A549 (cell line): ENCODE data around the gene PRRG3. TPM values are rescaled to one million over a fixed set of nuclear protein-coding genes. Genes with fewer than 3 reads are reported as not detected.

Experiments
- ATAC-seq, 2 experiments: fragments of 200-7000 bp in 1 of 2; fragments of >200 bp in 1 of 2; cut with Nextera tagmentation in 1 of 2; cut with Tn5 transposase in 1 of 2; 3 replicates each; pipeline versions ENCODE4 v1.8.0 to v1.9.1; 2018 to 2020; ENCODE audit warnings: mild to moderate bottlenecking in 1 of 2, moderate library complexity in 1 of 2
- CTCF ChIA-PET: fragments of 300-600 bp; sonication (Branson Sonifier 250); formaldehyde crosslinking; extraction: SDS; loops from one replicate; lab custom pipeline; 2021; ENCODE audit warnings: antibody characterized with exemption, inconsistent platforms; lab: Yijun Ruan, JAX
- POLR2A ChIA-PET: fragments of 350-600 bp; formaldehyde crosslinking; extraction: SDS; loops from one replicate; lab custom pipeline; 2021; ENCODE audit warnings: antibody characterized with exemption, inconsistent platforms; lab: Yijun Ruan, JAX
- DNase-seq, 2 experiments: peaks; one replicate each; pipeline versions ENCODE4 v3.0.0 to v3.0.0-alpha.2; 2011 to 2016; ENCODE audit warnings: low read depth in 1 of 2, low spot score in 1 of 2
- FAIRE-seq: peaks from 2 replicates; lab custom pipeline; 2011; peaks lifted over from hg19 to GRCh38; lab: Jason Lieb, UNC
- H3K27ac ChIP-seq, 2 experiments: fragments of >200 bp; sonication (Bioruptor Twin); formaldehyde crosslinking; 3 replicates each; pipeline ENCODE4 v1.5.1; 2016 to 2017
- H3K4me1 ChIP-seq: fragments of >200 bp; sonication (Bioruptor Twin); formaldehyde crosslinking; 3 replicates; pipeline ENCODE4 v1.6.1; 2016
- H3K4me2 ChIP-seq: fragments of >200 bp; sonication (Bioruptor Twin); formaldehyde crosslinking; 3 replicates; pipeline ENCODE4 v1.6.1; 2016
- H3K4me3 ChIP-seq: fragments of >200 bp; sonication (Bioruptor Twin); formaldehyde crosslinking; 3 replicates; pipeline ENCODE4 v1.5.1; 2016
- H3K9me3 ChIP-seq: fragments of >200 bp; sonication (Bioruptor Twin); formaldehyde crosslinking; 3 replicates; pipeline ENCODE4 v1.6.1; 2016
- CEBPB ChIP-seq, 2 experiments: fragments of >200 bp in 1 of 2; sonication (Bioruptor Twin) in 1 of 2; formaldehyde crosslinking in 1 of 2; IDR thresholded peaks; 2 replicates each; pipeline ENCODE4 v1.6.1; 2012 to 2016
- CHD2 ChIP-seq: fragments of 150-350 bp; IDR thresholded peaks from 2 replicates; pipeline ENCODE4 v1.6.1; 2014; ENCODE audit warnings: low read length; ENCODE audit not compliant: partially characterized antibody
- CHD4 ChIP-seq: fragments of 200-600 bp; sonication (generic); IDR thresholded peaks from 2 replicates; pipeline ENCODE4 v1.6.1; 2016; ENCODE audit warnings: antibody characterized with exemption, mild to moderate bottlenecking, borderline replicate concordance
- ESRRA ChIP-seq: fragments of 150-350 bp; IDR thresholded peaks from 2 replicates; pipeline ENCODE4 v1.6.1; 2014; ENCODE audit warnings: mild to moderate bottlenecking, low read length, borderline replicate concordance
- FOSB ChIP-seq: fragments of 250-450 bp; sonication (Bioruptor Pico); IDR thresholded peaks from 2 replicates; pipeline ENCODE4 v1.5.0; 2020; ENCODE audit warnings: mild to moderate bottlenecking, moderate library complexity
- HDAC2 ChIP-seq: fragments of 200-600 bp; sonication (generic); IDR thresholded peaks from 2 replicates; pipeline ENCODE4 v1.6.1; 2016
- HEYL ChIP-seq: fragments of 250-450 bp; sonication (Bioruptor Pico); IDR thresholded peaks from 2 replicates; pipeline ENCODE4 v1.8.0; 2021; ENCODE audit warnings: mild to moderate bottlenecking, moderate library complexity
- HOXB5 ChIP-seq: fragments of 250-450 bp; sonication (Bioruptor Pico); IDR thresholded peaks from 2 replicates; pipeline ENCODE4 v1.5.0; 2020; ENCODE audit warnings: mild to moderate bottlenecking, moderate library complexity
- JUN ChIP-seq, 2 experiments: fragments of >200 bp; sonication (Bioruptor Twin); formaldehyde crosslinking; IDR thresholded peaks; 2 replicates in 1 of 2; 3 replicates in 1 of 2; pipeline ENCODE4 v1.6.1; 2016 to 2017
- MAFK ChIP-seq: fragments of 450-650 bp; IDR thresholded peaks from 2 replicates; pipeline ENCODE4 v1.6.1; 2014; ENCODE audit not compliant: partially characterized antibody
- MAX ChIP-seq: IDR thresholded peaks from 2 replicates; pipeline ENCODE4 v1.6.1; 2012
- NFE2L2 ChIP-seq: fragments of 150-350 bp; conservative IDR thresholded peaks from 2 replicates; pipeline ENCODE4 v1.6.1; 2014; ENCODE audit warnings: low read length
- PBX3 ChIP-seq: IDR thresholded peaks from 2 replicates; pipeline ENCODE4 v1.6.1; 2012
- PHF8 ChIP-seq: fragments of 200-600 bp; sonication (generic); IDR thresholded peaks from 2 replicates; pipeline ENCODE4 v1.6.1; 2016; ENCODE audit warnings: low read depth, mild to moderate bottlenecking, antibody characterized with exemption, moderate library complexity, borderline replicate concordance
- POLR2A ChIP-seq: IDR thresholded peaks from 2 replicates; pipeline ENCODE4 v1.6.1; 2012; ENCODE audit warnings: mild to moderate bottlenecking, low read length
- RAD21 ChIP-seq, 2 experiments: fragments of >200 bp in 1 of 2; sonication (Bioruptor Twin) in 1 of 2; formaldehyde crosslinking in 1 of 2; IDR thresholded peaks in 1 of 2; conservative IDR thresholded peaks in 1 of 2; 2 replicates in 1 of 2; 3 replicates in 1 of 2; pipeline ENCODE4 v1.6.1; 2012 to 2018; ENCODE audit warnings: inconsistent platforms in 1 of 2
- RARB ChIP-seq: fragments of 250-450 bp; sonication (Bioruptor Pico); IDR thresholded peaks from 2 replicates; pipeline ENCODE4 v1.8.0; 2021; ENCODE audit warnings: mild to moderate bottlenecking, moderate library complexity
- RCOR1 ChIP-seq: fragments of 150-350 bp; IDR thresholded peaks from 2 replicates; pipeline ENCODE4 v1.6.1; 2014; ENCODE audit warnings: antibody characterized with exemption, low read length, low read depth
- SREBF2 ChIP-seq: fragments of 450-650 bp; IDR thresholded peaks from 2 replicates; pipeline ENCODE4 v1.6.1; 2014; ENCODE audit warnings: mild to moderate bottlenecking, moderate library complexity
- TP53 ChIP-seq: fragments of 250-450 bp; sonication (Bioruptor Pico); IDR thresholded peaks from 2 replicates; pipeline ENCODE4 v1.5.0; 2021; ENCODE audit warnings: mild to moderate bottlenecking, moderate library complexity
- USF2 ChIP-seq: fragments of 450-650 bp; IDR thresholded peaks from 2 replicates; pipeline ENCODE4 v1.6.1; 2014; ENCODE audit warnings: antibody characterized with exemption
- ZNF302 ChIP-seq: fragments of 250-450 bp; sonication (Bioruptor Pico); IDR thresholded peaks from 2 replicates; pipeline ENCODE4 v1.9.0; 2021; ENCODE audit warnings: inconsistent platforms, mild to moderate bottlenecking, moderate library complexity
- WGBS: methylation state at CpG from one replicate; pipeline ENCODE4 v1.1.6; 2017; ENCODE audit errors: missing lambda C conversion rate; 5-methylcytosine and 5-hydroxymethylcytosine counted together
- polyA plus RNA-seq, 4 experiments: library from polyadenylated mRNA; depleted of rRNA in 3 of 4; stranded (reverse); fragments of >200 nt; fragmentation: RNase III in 1 of 4; extraction: RNeasy Plus Mini Kit Qiagen cat#74134 plus additional on column Dnase treatment in 1 of 4; gene quantifications; 2 replicates in 3 of 4; 3 replicates in 1 of 4; pipeline ENCODE4 v1.2.3, GENCODE V29; 2011 to 2017

Gene PRRG3
- polyA plus RNA-seq, 2 of the 4 experiments (the other 2 are of a cell fraction): not detected

GRCh38 chrX:151704041-151704663 lies 8.9 kb downstream of the PRRG3 start:
- ChIA-PET CTCF (interaction anchor here (1.5 to 2.7 kb wide), 2 partner anchors 9 to 24 kb away, joined by 4 to 7 read pairs; no protein-coding TSS in a partner anchor), POLR2A (no interaction called here)
- no peak for TF ChIP-seq FOSB
- TF ChIP-seq RAD21 (conservative IDR thresholded peaks at IDR 0.05 in 1 of 2, IDR thresholded peaks at IDR 0.05 in 1 of 2): no peak
- TF ChIP-seq CEBPB (IDR thresholded peaks at IDR 0.05): no peak
- no peak for TF ChIP-seq CHD4
- no peak for TF ChIP-seq CHD2
- H3K9me3 ChIP-seq: no peaks in the 10 kb centered on the region
- no peak overlapping the region for H3K4me2 ChIP-seq
- H3K4me1 ChIP-seq: no peaks in the 10 kb centered on the region
- ATAC-seq: no peak
- DNase-seq: no peak
- FAIRE-seq: peak; percentile 80
- no peak overlapping the region for H3K27ac ChIP-seq
- no peak overlapping the region for H3K4me3 ChIP-seq
- WGBS: 43% methylated on average over 12 of the region's 13 CpGs

GRCh38 chrX:151708821-151709220 lies 13.6 kb downstream of the PRRG3 start:
- Histone ChIP-seq H3K9me3 (no peaks in the 10 kb centered on the region), H3K4me3 (no peak overlapping the region), H3K27ac (no peak overlapping the region), H3K4me1 (no peaks in the 10 kb centered on the region), H3K4me2 (no peak overlapping the region)
- FAIRE-seq (no peak), DNase-seq (no peak), ATAC-seq (no peak)
- POLR2A ChIA-PET: no interaction called here
- TF ChIP-seq RCOR1 (no peak), SREBF2 (no peak), ESRRA (no peak), TP53 (CRISPR knock-in tag) (no peak)
- WGBS: 45% methylated on average over 7 of the region's 7 CpGs
- CTCF ChIA-PET: no interaction called here

- Histone ChIP-seq H3K9me3 (no peaks in the 10 kb centered on the region), H3K4me1 (no peaks in the 10 kb centered on the region), H3K4me2 (no peak overlapping the region), H3K4me3 (no peak overlapping the region), H3K27ac (no peak overlapping the region)
- ChIA-PET CTCF (no interaction called here), POLR2A (no interaction called here)
- FAIRE-seq (no peak), ATAC-seq (no peak), DNase-seq (no peak)
- 3% methylated on average over 2 of the region's 2 CpGs for WGBS
- TF ChIP-seq HDAC2 (no peak), MAX (no peak), MAFK (no peak), USF2 (no peak), HEYL (CRISPR knock-in tag) (no peak), CHD2 (no peak), CEBPB (IDR thresholded peaks at IDR 0.05) (no peak), HOXB5 (CRISPR knock-in tag) (no peak), JUN (IDR thresholded peaks at IDR 0.05) (no peak), PHF8 (no peak), TP53 (CRISPR knock-in tag) (no peak), ZNF302 (CRISPR knock-in tag) (no peak), POLR2A (no peak), RARB (CRISPR knock-in tag) (no peak), NFE2L2 (no peak), PBX3 (no peak)
These were observed 15.2 kb downstream of the PRRG3 start for GRCh38 chrX:151710457-151710856.
